GM12892 (cell line): ENCODE results near the gene FALEC.

Source experiments
- POLR2A ChIP-seq: IDR thresholded peaks from 2 replicates; pipeline ENCODE4 v1.6.1; 2011; ENCODE audit warnings: low read depth, low read length, control low read depth
- POLR2AphosphoS5 ChIP-seq: IDR thresholded peaks from 2 replicates; pipeline ENCODE4 v1.6.1; 2011; ENCODE audit warnings: low read depth, low read length, control low read depth
- TAF1 ChIP-seq: IDR thresholded peaks from 2 replicates; pipeline ENCODE4 v1.6.1; 2011; ENCODE audit warnings: low read depth, mild to moderate bottlenecking, control low read depth, low read length, borderline replicate concordance

GRCh38 chr1:150537732-150538684 lies 22.5 kb downstream of the FALEC start:
- TF ChIP-seq POLR2AphosphoS5 (no peak), TAF1 (no peak), POLR2A (no peak)
